Activated naive CD8-positive, alpha-beta T cell treated with anti-CD3 and anti-CD28 coated beads, Interleukin-2, amount 10 ng/mL, durations not matched to agents 7 days and 5 days (primary cell): ENCODE results near the gene KANK2. TPM values are rescaled to one million over a fixed set of nuclear protein-coding genes. Genes with fewer than 3 reads are reported as not detected.
"Not testable (repeated sequence)": the region's sequence is repeated elsewhere in the genome, so short reads cannot be mapped to it uniquely, and the experiment has no call there.

Source experiments
- ATAC-seq: fragments of 150-1000 bp; cut with Tn5 transposase; one replicate; pipeline ENCODE4 v1.10.0; 2021; ENCODE audit warnings: low read depth, moderate library complexity
- POLR2A ChIA-PET: fragments of 350-600 bp; sonication (Branson Sonifier 250); formaldehyde crosslinking; loops from one replicate; lab custom pipeline; 2021; ENCODE audit warnings: antibody characterized with exemption; lab: Charles Lee
- DNase-seq: peaks from one replicate; pipeline ENCODE4 v3.0.0; 2021
- H3K27ac Mint-ChIP-seq: one replicate; pipeline ENCODE4 v1.8.0; 2022; ENCODE audit warnings: mild to moderate bottlenecking, mixed read lengths
- H3K27me3 Mint-ChIP-seq: one replicate; pipeline ENCODE4 v1.8.0; 2022; ENCODE audit warnings: mild to moderate bottlenecking, moderate library complexity, mixed read lengths
- H3K36me3 Mint-ChIP-seq: one replicate; pipeline ENCODE4 v1.8.0; 2021; ENCODE audit warnings: mild to moderate bottlenecking, mixed read lengths
- H3K4me1 Mint-ChIP-seq: one replicate; pipeline ENCODE4 v1.8.0; 2021; ENCODE audit warnings: mixed read lengths
- H3K4me3 Mint-ChIP-seq: one replicate; pipeline ENCODE4 v1.8.0; 2022; ENCODE audit warnings: mild to moderate bottlenecking, moderate library complexity, mixed read lengths
- H3K9me3 Mint-ChIP-seq: one replicate; pipeline ENCODE4 v1.8.0; 2021; ENCODE audit warnings: mixed read lengths
- total RNA-seq, 2 experiments: library from RNA; stranded (reverse); gene quantifications; one replicate each; pipeline ENCODE4 v1.2.3, GENCODE V29; 2021

The KANK2 gene
- total RNA-seq, 2 experiments from 2014 or later, result 5.3 to 7.9 TPM

- Mint-ChIP-seq H3K27ac (no peak overlapping the region), H3K27me3 (no peaks in the 10 kb centered on the region), H3K4me1 (peaks cover 14% of the 10 kb centered on the region), H3K9me3 (no peaks in the 10 kb centered on the region), H3K36me3 (peaks cover 48% of the 10 kb centered on the region), H3K4me3 (no peak overlapping the region)
- POLR2A ChIA-PET, result interaction anchor here (0.7 to 1.2 kb wide), 3 partner anchors 9 to 13 kb away, joined by 3 to 6 read pairs (median 4); no protein-coding TSS in a partner anchor
- no peak for DNase-seq
- ATAC-seq, result no peak
Measured at GRCh38 chr19:11151181-11151580, 46.2 kb downstream of the KANK2 start.

GRCh38 chr19:11148001-11148400, 49.3 kb downstream of the KANK2 start:
- Mint-ChIP-seq H3K27ac (no peak overlapping the region), H3K4me3 (no peak overlapping the region), H3K9me3 (no peaks in the 10 kb centered on the region), H3K36me3 (peaks cover 53% of the 10 kb centered on the region), H3K4me1 (peaks cover 9% of the 10 kb centered on the region), H3K27me3 (no peaks in the 10 kb centered on the region)
- no peak for DNase-seq
- no peak for ATAC-seq
- POLR2A ChIA-PET, result interaction anchor here (0.6 to 2.3 kb wide), 2 partner anchors 8 to 30 kb away, joined by 3 to 6 read pairs; no protein-coding TSS in a partner anchor

DNA sequence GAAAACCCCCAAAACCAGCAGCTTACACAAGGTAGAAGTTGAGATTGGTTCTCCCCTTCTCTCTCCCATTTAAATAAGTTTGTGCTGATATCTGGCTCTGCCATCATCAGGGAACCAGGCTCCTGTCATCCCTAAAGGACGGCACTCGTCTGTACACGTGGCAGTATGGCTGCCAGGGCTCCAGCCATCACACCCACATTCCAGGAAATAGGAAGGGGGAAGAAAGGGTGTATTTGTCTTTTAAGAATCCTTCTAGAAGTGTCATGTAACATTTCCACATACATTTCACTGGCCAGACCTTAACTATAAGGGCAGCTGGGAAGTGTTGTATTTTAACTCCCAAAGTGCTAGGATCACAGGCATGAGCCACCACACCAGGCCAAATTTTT, 51.8 kb downstream of the KANK2 start:
- Mint-ChIP-seq H3K27me3 (no peaks in the 10 kb centered on the region), H3K36me3 (peaks cover 42% of the 10 kb centered on the region), H3K27ac (no peak overlapping the region), H3K9me3 (no peaks in the 10 kb centered on the region), H3K4me3 (no peak overlapping the region), H3K4me1 (peaks cover 6% of the 10 kb centered on the region)
- DNase-seq, result no peak
- POLR2A ChIA-PET, result no interaction called here
- ATAC-seq, result no peak

GRCh38 chr19:11142528-11143171, 54.7 kb downstream of the KANK2 start:
- POLR2A ChIA-PET, result interaction anchor here (1.1 to 2.3 kb wide), 3 partner anchors 8 to 12 kb away, joined by 3 to 7 read pairs (median 6); no protein-coding TSS in a partner anchor
- Mint-ChIP-seq H3K9me3 (no peaks in the 10 kb centered on the region), H3K4me3 (no peak overlapping the region), H3K27me3 (peaks cover 2% of the 10 kb centered on the region), H3K27ac (no peak overlapping the region), H3K4me1 (peaks cover 12% of the 10 kb centered on the region), H3K36me3 (peaks cover 25% of the 10 kb centered on the region)
- no peak for ATAC-seq
- no peak for DNase-seq

GRCh38 chr19:11141937-11142527, 55.3 kb downstream of the KANK2 start:
- ATAC-seq, result no peak
- no peaks in the 10 kb centered on the region for H3K9me3 Mint-ChIP-seq
- H3K27me3 Mint-ChIP-seq, result peaks cover 2% of the 10 kb centered on the region
- DNase-seq, result no peak
- H3K36me3 Mint-ChIP-seq, result peaks cover 20% of the 10 kb centered on the region
- no peak overlapping the region for H3K27ac Mint-ChIP-seq
- H3K4me3 Mint-ChIP-seq, result no peak overlapping the region
- H3K4me1 Mint-ChIP-seq, result peaks cover 14% of the 10 kb centered on the region
- POLR2A ChIA-PET, result interaction anchor here (1.0 to 1.3 kb wide), 2 partner anchors 9 to 14 kb away, joined by 3 to 6 read pairs; no protein-coding TSS in a partner anchor

DNA sequence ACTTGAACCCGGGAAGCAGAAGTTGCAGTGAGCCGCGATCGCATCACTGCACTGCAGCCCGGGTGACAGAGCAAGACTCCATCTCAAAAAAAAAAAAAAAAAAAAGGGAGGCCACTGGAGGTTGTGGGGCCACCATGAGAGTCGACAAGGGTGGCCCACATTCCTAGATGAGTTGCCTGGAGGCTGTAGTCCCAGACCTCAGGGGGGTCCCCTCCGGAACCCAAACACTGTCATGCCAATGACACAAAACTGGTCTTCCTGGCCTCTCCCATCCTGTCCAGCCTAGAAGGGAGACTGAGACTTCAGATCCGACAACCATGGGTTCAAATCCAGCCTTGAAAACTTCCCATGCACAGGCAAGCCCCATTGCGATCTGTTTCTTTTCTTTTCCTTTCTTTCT, 56.4 kb downstream of the KANK2 start:
- Mint-ChIP-seq H3K36me3 (peaks cover 10% of the 10 kb centered on the region), H3K27ac (no peak overlapping the region), H3K27me3 (peaks cover 2% of the 10 kb centered on the region), H3K4me1 (peaks cover 18% of the 10 kb centered on the region), H3K9me3 (no peaks in the 10 kb centered on the region), H3K4me3 (no peak overlapping the region)
- ATAC-seq (no peak), DNase-seq (no peak)
- POLR2A ChIA-PET, result interaction anchor here (0.7 to 1.0 kb wide), 3 partner anchors 15 to 263 kb away, joined by 3 to 4 read pairs (median 4); no protein-coding TSS in a partner anchor

DNA sequence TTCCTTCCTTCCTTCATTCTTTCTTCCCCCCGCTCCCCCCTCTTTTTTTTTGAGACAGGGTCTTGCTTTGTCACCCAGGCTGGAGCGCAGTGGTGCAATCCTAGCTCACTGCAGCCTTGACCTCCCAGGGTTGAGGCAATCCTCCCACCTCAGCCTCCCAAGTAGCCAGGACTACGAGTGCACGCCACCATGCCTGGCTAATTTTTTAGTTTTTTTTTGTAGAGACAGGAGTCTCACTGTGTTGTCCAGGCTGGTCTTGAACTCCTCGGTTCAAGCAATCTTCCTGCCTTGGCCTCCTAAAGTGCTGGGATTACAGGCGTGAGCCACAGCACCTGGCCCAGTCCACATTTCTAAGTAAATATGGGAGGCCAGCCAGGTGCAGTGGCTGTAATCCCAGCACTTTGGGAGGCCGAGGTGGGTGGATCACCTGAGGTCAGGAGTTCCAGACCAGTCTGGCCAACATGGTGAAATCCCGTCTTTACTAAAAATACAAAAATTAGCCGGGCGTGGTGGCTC, 57.3 kb downstream of the KANK2 start:
- H3K27me3 Mint-ChIP-seq, ATAC-seq, H3K27ac Mint-ChIP-seq, H3K36me3 Mint-ChIP-seq, DNase-seq, H3K4me3 Mint-ChIP-seq, H3K9me3 Mint-ChIP-seq: not testable (repeated sequence)
- peaks cover 18% of the 10 kb centered on the region for H3K4me1 Mint-ChIP-seq
- POLR2A ChIA-PET, result interaction anchor here (0.7 kb wide), 2 partner anchors 14 to 264 kb away, joined by 4 read pairs; no protein-coding TSS in a partner anchor

DNA sequence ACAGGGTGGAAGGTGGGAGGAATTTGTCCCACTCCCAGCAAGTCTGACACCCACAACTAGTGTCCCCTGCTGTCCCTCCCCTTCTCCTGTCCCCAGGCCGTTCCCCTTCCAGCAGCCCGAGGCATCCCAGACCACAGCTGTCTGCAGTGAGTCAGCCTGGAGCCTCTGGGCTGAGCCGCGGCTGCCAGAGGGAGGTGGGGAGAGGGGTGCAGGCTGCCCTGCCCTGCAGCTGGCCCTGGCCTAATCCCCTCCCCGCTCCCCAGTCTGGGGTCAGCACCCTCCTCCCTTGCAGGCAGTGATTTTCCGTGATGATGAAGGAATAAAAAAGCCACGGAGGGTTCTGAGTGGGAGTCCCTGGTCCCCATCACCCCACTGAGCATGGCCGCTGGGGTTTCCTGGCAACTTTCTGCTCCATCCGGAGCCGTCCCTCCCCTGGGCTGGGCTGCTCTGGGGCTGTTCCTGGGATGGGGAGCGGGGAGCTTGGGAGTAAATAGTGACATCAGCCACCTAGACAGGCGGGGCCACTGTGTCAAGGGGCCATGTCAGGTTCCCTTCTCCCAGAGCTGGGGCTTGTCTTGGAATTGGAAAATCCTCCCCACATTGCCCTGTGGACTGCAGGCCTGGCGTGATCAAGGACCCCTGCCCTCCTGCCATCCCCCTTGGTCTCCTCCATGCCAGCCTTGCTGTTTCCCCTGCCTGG, 58.6 kb downstream of the KANK2 start:
- H3K9me3 Mint-ChIP-seq, result no peaks in the 10 kb centered on the region
- peaks cover 3% of the 10 kb centered on the region for H3K36me3 Mint-ChIP-seq
- DNase-seq (no peak), ATAC-seq (no peak)
- H3K27me3 Mint-ChIP-seq, result peaks cover 2% of the 10 kb centered on the region
- H3K4me1 Mint-ChIP-seq, result peaks cover 17% of the 10 kb centered on the region
- POLR2A ChIA-PET, result interaction anchor here (0.6 to 1.3 kb wide), 3 partner anchors 12 to 67 kb away, joined by 3 to 5 read pairs (median 4); partner anchors contain the start of gene LDLR
- no peak overlapping the region for H3K27ac Mint-ChIP-seq
- no peak overlapping the region for H3K4me3 Mint-ChIP-seq

GRCh38 chr19:11137542-11138384, 59.6 kb downstream of the KANK2 start:
- Mint-ChIP-seq H3K27me3 (peaks cover 2% of the 10 kb centered on the region), H3K4me3 (peak overlapping the region; percentile 80), H3K36me3 (peaks cover 7% of the 10 kb centered on the region), H3K9me3 (no peaks in the 10 kb centered on the region), H3K4me1 (peaks cover 12% of the 10 kb centered on the region), H3K27ac (no peak overlapping the region)
- POLR2A ChIA-PET, result interaction anchor here (0.6 to 1.3 kb wide), 5 partner anchors 13 to 244 kb away, joined by 3 to 5 read pairs (median 3); partner anchors contain the start of gene LDLR
- ATAC-seq, result peak; percentile 77
- peak; percentile 55 for DNase-seq

- POLR2A ChIA-PET, result no interaction called here
- no peak overlapping the region for H3K4me3 Mint-ChIP-seq
- ATAC-seq, result no peak
- peaks cover 2% of the 10 kb centered on the region for H3K27me3 Mint-ChIP-seq
- no peak for DNase-seq
- H3K27ac Mint-ChIP-seq, result no peak overlapping the region
- H3K36me3 Mint-ChIP-seq, result peaks cover 14% of the 10 kb centered on the region
- no peaks in the 10 kb centered on the region for H3K9me3 Mint-ChIP-seq
- H3K4me1 Mint-ChIP-seq, result peaks cover 12% of the 10 kb centered on the region
Measured at GRCh38 chr19:11136400-11137101, 60.8 kb downstream of the KANK2 start.

DNA sequence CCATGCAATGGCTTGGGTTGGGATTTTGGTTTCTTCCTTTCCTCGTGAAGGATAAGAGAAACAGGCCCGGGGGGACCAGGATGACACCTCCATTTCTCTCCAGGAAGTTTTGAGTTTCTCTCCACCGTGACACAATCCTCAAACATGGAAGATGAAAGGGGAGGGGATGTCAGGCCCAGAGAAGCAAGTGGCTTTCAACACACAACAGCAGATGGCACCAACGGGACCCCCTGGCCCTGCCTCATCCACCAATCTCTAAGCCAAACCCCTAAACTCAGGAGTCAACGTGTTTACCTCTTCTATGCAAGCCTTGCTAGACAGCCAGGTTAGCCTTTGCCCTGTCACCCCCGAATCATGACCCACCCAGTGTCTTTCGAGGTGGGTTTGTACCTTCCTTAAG, 65.9 kb downstream of the KANK2 start:
- Mint-ChIP-seq H3K4me1 (peaks cover 5% of the 10 kb centered on the region), H3K9me3 (no peaks in the 10 kb centered on the region), H3K36me3 (peaks cover 38% of the 10 kb centered on the region), H3K27ac (peak overlapping the region; percentile 45), H3K4me3 (no peak overlapping the region), H3K27me3 (no peaks in the 10 kb centered on the region)
- ATAC-seq (no peak), DNase-seq (no peak)
- POLR2A ChIA-PET, result no interaction called here
